HepG2 (cell line): Measurements from ENCODE around the gene ATAD2B. TPM values are rescaled to one million over a fixed set of nuclear protein-coding genes. Genes with fewer than 3 reads are reported as not detected.

Source experiments
- AGO1 ChIP-seq: fragments of 200-400 bp; formaldehyde crosslinking; IDR thresholded peaks from 2 replicates; pipeline ENCODE4 v1.6.1; 2017; ENCODE audit warnings: mild to moderate bottlenecking, low read depth, low read length, moderate library complexity; ENCODE audit not compliant: poor library complexity, severe bottlenecking
- ATF7 ChIP-seq, 2 experiments: fragments of 450-650 bp in 1 of 2; sonication (generic) in 1 of 2; formaldehyde crosslinking in 1 of 2; IDR thresholded peaks; 2 replicates each; pipeline versions ENCODE4 v1.4.0 to v1.6.1; 2016 to 2020; ENCODE audit warnings: antibody characterized with exemption in 1 of 2, mild to moderate bottlenecking in 1 of 2, missing genetic modification reagents in 1 of 2
- CBFB ChIP-seq: sonication (generic); formaldehyde crosslinking; IDR thresholded peaks from 2 replicates; pipeline ENCODE4 v1.4.0; 2020; ENCODE audit warnings: missing genetic modification reagents
- CBX1 ChIP-seq: IDR thresholded peaks from one replicate; pipeline ENCODE4 v1.6.1; 2016; ENCODE audit warnings: antibody characterized with exemption, low read depth
- CREM ChIP-seq, 2 experiments: sonication (generic) in 1 of 2; formaldehyde crosslinking in 1 of 2; IDR thresholded peaks; 2 replicates each; pipeline versions ENCODE4 v1.4.0 to v1.6.1; 2016 to 2020; ENCODE audit warnings: antibody characterized with exemption in 1 of 2, mild to moderate bottlenecking in 1 of 2, missing genetic modification reagents in 1 of 2
- FIP1L1 ChIP-seq: fragments of 200-400 bp; formaldehyde crosslinking; IDR thresholded peaks from 2 replicates; pipeline ENCODE4 v1.6.1; 2018; ENCODE audit warnings: low read depth, mild to moderate bottlenecking, low read length, moderate library complexity, borderline replicate concordance; ENCODE audit not compliant: insufficient read depth
- FOXM1 ChIP-seq: sonication (generic); formaldehyde crosslinking; IDR thresholded peaks from 2 replicates; pipeline ENCODE4 v1.5.0; 2020; ENCODE audit warnings: missing genetic modification reagents
- GFI1 ChIP-seq: sonication (generic); formaldehyde crosslinking; IDR thresholded peaks from 2 replicates; pipeline ENCODE4 v1.5.0; 2020; ENCODE audit warnings: missing genetic modification reagents, mild to moderate bottlenecking, borderline replicate concordance
- GTF3A ChIP-seq: sonication (generic); formaldehyde crosslinking; conservative IDR thresholded peaks from 2 replicates; pipeline ENCODE4 v1.4.0; 2020; ENCODE audit warnings: mild to moderate bottlenecking, missing genetic modification reagents
- MXD4 ChIP-seq: IDR thresholded peaks from 2 replicates; pipeline ENCODE4 v1.6.1; 2016; ENCODE audit warnings: mild to moderate bottlenecking, missing biosample characterization, missing genetic modification reagents
- NFATC3 ChIP-seq: sonication (generic); formaldehyde crosslinking; IDR thresholded peaks from 2 replicates; pipeline ENCODE4 v1.5.1; 2020; ENCODE audit warnings: mild to moderate bottlenecking, missing genetic modification reagents
- NR2F2 ChIP-seq: IDR thresholded peaks from 2 replicates; pipeline ENCODE4 v1.6.1; 2012; ENCODE audit warnings: low read depth, inconsistent platforms, borderline replicate concordance
- POLR2G ChIP-seq: fragments of 200-400 bp; formaldehyde crosslinking; IDR thresholded peaks from 2 replicates; pipeline ENCODE4 v1.6.1; 2018; ENCODE audit warnings: mild to moderate bottlenecking, low read depth, low read length, moderate library complexity
- SALL1 ChIP-seq: sonication (generic); formaldehyde crosslinking; IDR thresholded peaks from 2 replicates; pipeline ENCODE4 v1.8.0; 2022; ENCODE audit warnings: mild to moderate bottlenecking, missing genetic modification reagents
- TBX3 ChIP-seq: fragments of 450-650 bp; IDR thresholded peaks from 2 replicates; pipeline ENCODE4 v1.6.1; 2017; ENCODE audit warnings: antibody characterized with exemption, mild to moderate bottlenecking, inconsistent platforms, borderline replicate concordance
- ZNF121 ChIP-seq: sonication (generic); formaldehyde crosslinking; IDR thresholded peaks from 2 replicates; pipeline ENCODE4 v1.5.0; 2020; ENCODE audit warnings: mild to moderate bottlenecking, missing genetic modification reagents
- ZNF143 ChIP-seq: sonication (generic); formaldehyde crosslinking; IDR thresholded peaks from 2 replicates; pipeline ENCODE4 v1.4.0; 2020; ENCODE audit warnings: missing genetic modification reagents
- ZNF441 ChIP-seq: sonication (generic); formaldehyde crosslinking; IDR thresholded peaks from 2 replicates; pipeline ENCODE4 v1.7.0; 2021; ENCODE audit warnings: missing genetic modification reagents, borderline replicate concordance
- ZNF670 ChIP-seq: sonication (generic); formaldehyde crosslinking; IDR thresholded peaks from 2 replicates; pipeline ENCODE4 v1.8.0; 2022; ENCODE audit warnings: mild to moderate bottlenecking, missing genetic modification reagents, borderline replicate concordance
- ZNF788 ChIP-seq: sonication (generic); formaldehyde crosslinking; IDR thresholded peaks from 2 replicates; pipeline ENCODE4 v1.5.0; 2020; ENCODE audit warnings: mild to moderate bottlenecking, missing genetic modification reagents, borderline replicate concordance
- ZSCAN30 ChIP-seq: sonication (generic); formaldehyde crosslinking; IDR thresholded peaks from 2 replicates; pipeline ENCODE4 v1.5.0; 2020; ENCODE audit warnings: mild to moderate bottlenecking, missing genetic modification reagents
- ZSCAN9 ChIP-seq: IDR thresholded peaks from 2 replicates; pipeline ENCODE4 v1.6.1; 2016; ENCODE audit warnings: borderline replicate concordance
- polyA plus RNA-seq, 8 experiments: library from polyadenylated mRNA; depleted of rRNA in 3 of 8; stranded (reverse) in 7 of 8; unstranded in 1 of 8; fragments of >200 nt; fragmentation: Illumina TruSeq in 4 of 8; extraction: Trizol in 4 of 8; gene quantifications; 2 replicates each; pipeline versions ENCODE4 v1.2.1 to v1.2.3, GENCODE V29; 2011 to 2016; ENCODE audit warnings: low read depth in 4 of 8, missing spikeins in 1 of 8, mixed read lengths in 1 of 8; ENCODE audit not compliant: insufficient read depth in 1 of 8
- total RNA-seq, 5 experiments: library from RNA; depleted of rRNA; stranded (reverse); fragments of >200 nt; fragmentation: Illumina TruSeq; extraction: Trizol; gene quantifications; 2 replicates each; pipeline ENCODE4 v1.2.3, GENCODE V29; 2016; ENCODE audit warnings: low read depth in 1 of 5
- TF ChIP-seq, protein P1 (sequence below): IDR thresholded peaks from 2 replicates; pipeline ENCODE4 v1.6.1; 2016
- TF ChIP-seq, protein P2 (sequence below): sonication (generic); formaldehyde crosslinking; conservative IDR thresholded peaks from 2 replicates; pipeline ENCODE4 v1.4.0; 2020; ENCODE audit warnings: missing genetic modification reagents
- TF ChIP-seq, protein P3 (sequence below): sonication (generic); formaldehyde crosslinking; IDR thresholded peaks from 2 replicates; pipeline ENCODE4 v1.8.0; 2022; ENCODE audit warnings: mild to moderate bottlenecking, missing genetic modification reagents, moderate library complexity
- TF ChIP-seq, protein P4 (sequence below): sonication (generic); formaldehyde crosslinking; IDR thresholded peaks from 2 replicates; pipeline ENCODE4 v1.4.0; 2020; ENCODE audit warnings: mild to moderate bottlenecking, missing genetic modification reagents
- TF ChIP-seq, protein P5 (sequence below): sonication (generic); formaldehyde crosslinking; IDR thresholded peaks from 2 replicates; pipeline ENCODE4 v1.9.0; 2022; ENCODE audit warnings: low read depth, missing genetic modification reagents

Gene ATAD2B
- total and polyA plus RNA-seq, 2 of the 13 experiments (the other 11 are each of a cell fraction or from before 2014, with no cell fraction given): 5.3 to 22.2 TPM

DNA sequence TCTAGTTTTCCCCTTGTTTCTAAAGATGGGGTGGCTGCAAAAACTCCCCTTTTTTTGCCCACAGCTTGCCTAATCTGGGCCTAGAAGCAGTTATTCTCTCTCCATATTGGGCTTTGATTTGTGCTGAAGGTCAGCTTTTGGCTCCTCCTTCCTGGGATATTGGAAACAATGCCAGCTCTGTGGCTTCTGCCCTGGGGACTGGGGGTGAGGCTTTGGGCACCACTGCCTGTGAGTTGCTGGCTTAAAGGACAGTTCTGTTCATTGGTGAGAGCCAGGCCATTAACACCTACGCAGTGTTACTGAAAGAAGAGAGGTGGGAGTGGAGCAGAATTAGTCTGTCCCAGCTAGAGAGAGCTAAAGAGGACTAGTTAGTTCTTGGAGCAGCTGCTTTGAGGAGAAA is 17.6 kb upstream of the ATAD2B start (continued):
- TF ChIP-seq FOXM1 (no peak), CBFB (CRISPR knock-in tag) (no peak), ZNF143 (no peak), ATF7 (IDR thresholded peaks at IDR 0.05) (no peak), ATF7 (CRISPR knock-in tag; IDR thresholded peaks at IDR 0.05) (no peak), ZNF670 (CRISPR knock-in tag) (no peak), GTF3A (no peak), CBX1 (no peak), ZNF788 (CRISPR knock-in tag) (no peak), ZNF121 (CRISPR knock-in tag) (no peak), SALL1 (CRISPR knock-in tag) (peak; percentile 51), CREM (IDR thresholded peaks at IDR 0.05) (no peak), CREM (CRISPR knock-in tag; IDR thresholded peaks at IDR 0.05) (no peak), ZNF441 (CRISPR knock-in tag) (no peak), FIP1L1 (no peak), POLR2G (peak; percentile 25; the same call in 1 of the 2 replicates), GFI1 (peak; percentile 98), NFATC3 (CRISPR knock-in tag) (no peak), NR2F2 (no peak), MXD4 (CRISPR knock-in tag) (no peak), ZSCAN30 (no peak), ZSCAN9 (no peak), AGO1 (no peak), TBX3 (peak; percentile 57; the same call in 1 of the 2 replicates)
- TF ChIP-seq, protein P1, sequence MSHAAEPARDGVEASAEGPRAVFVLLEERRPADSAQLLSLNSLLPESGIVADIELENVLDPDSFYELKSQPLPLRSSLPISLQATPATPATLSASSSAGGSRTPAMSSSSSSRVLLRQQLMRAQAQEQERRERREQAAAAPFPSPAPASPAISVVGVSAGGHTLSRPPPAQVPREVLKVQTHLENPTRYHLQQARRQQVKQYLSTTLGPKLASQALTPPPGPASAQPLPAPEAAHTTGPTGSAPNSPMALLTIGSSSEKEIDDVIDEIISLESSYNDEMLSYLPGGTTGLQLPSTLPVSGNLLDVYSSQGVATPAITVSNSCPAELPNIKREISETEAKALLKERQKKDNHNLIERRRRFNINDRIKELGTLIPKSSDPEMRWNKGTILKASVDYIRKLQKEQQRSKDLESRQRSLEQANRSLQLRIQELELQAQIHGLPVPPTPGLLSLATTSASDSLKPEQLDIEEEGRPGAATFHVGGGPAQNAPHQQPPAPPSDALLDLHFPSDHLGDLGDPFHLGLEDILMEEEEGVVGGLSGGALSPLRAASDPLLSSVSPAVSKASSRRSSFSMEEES (CRISPR knock-in tag): no peak
- TF ChIP-seq, protein P2, sequence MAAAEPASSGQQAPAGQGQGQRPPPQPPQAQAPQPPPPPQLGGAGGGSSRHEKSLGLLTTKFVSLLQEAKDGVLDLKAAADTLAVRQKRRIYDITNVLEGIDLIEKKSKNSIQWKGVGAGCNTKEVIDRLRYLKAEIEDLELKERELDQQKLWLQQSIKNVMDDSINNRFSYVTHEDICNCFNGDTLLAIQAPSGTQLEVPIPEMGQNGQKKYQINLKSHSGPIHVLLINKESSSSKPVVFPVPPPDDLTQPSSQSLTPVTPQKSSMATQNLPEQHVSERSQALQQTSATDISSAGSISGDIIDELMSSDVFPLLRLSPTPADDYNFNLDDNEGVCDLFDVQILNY: no peak
- TF ChIP-seq, protein P3, sequence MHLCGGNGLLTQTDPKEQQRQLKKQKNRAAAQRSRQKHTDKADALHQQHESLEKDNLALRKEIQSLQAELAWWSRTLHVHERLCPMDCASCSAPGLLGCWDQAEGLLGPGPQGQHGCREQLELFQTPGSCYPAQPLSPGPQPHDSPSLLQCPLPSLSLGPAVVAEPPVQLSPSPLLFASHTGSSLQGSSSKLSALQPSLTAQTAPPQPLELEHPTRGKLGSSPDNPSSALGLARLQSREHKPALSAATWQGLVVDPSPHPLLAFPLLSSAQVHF (CRISPR knock-in tag): no peak
- TF ChIP-seq, protein P4, sequence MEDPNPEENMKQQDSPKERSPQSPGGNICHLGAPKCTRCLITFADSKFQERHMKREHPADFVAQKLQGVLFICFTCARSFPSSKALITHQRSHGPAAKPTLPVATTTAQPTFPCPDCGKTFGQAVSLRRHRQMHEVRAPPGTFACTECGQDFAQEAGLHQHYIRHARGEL (CRISPR knock-in tag): no peak
- TF ChIP-seq, protein P5, sequence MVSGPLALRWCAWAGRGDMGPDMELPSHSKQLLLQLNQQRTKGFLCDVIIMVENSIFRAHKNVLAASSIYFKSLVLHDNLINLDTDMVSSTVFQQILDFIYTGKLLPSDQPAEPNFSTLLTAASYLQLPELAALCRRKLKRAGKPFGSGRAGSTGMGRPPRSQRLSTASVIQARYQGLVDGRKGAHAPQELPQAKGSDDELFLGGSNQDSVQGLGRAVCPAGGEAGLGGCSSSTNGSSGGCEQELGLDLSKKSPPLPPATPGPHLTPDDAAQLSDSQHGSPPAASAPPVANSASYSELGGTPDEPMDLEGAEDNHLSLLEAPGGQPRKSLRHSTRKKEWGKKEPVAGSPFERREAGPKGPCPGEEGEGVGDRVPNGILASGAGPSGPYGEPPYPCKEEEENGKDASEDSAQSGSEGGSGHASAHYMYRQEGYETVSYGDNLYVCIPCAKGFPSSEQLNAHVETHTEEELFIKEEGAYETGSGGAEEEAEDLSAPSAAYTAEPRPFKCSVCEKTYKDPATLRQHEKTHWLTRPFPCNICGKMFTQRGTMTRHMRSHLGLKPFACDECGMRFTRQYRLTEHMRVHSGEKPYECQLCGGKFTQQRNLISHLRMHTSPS (CRISPR knock-in tag): peak; percentile 81
